BE2C (cell line): ENCODE data around the gene AGAP1.

Experiments used
- DNase-seq: peaks from one replicate; pipeline ENCODE4 v3.0.0-alpha.2; 2020
- H3K27me3 ChIP-seq: fragments of 250-450 bp; sonication (Bioruptor Pico); 2 replicates; pipeline ENCODE4 v1.5.1; 2020; ENCODE audit warnings: mild to moderate bottlenecking
- H3K36me3 ChIP-seq: fragments of 250-450 bp; sonication (Bioruptor Pico); 2 replicates; pipeline ENCODE4 v1.5.1; 2020; ENCODE audit warnings: mild to moderate bottlenecking
- H3K4me1 ChIP-seq: fragments of 250-450 bp; sonication (Bioruptor Pico); 2 replicates; pipeline ENCODE4 v1.5.1; 2020
- H3K4me3 ChIP-seq: 2 replicates; pipeline ENCODE4 v1.5.1; 2011; ENCODE audit warnings: low read depth, low read length
- H3K9me3 ChIP-seq: fragments of 250-450 bp; sonication (Bioruptor Pico); 2 replicates; pipeline ENCODE4 v1.5.1; 2020
- CTCF ChIP-seq: IDR thresholded peaks from 2 replicates; pipeline ENCODE4 v1.5.1; 2012; ENCODE audit warnings: mild to moderate bottlenecking, low read depth, low read length

AGAP1 gene

GRCh38 chr2:235966396-235966795, 472.6 kb downstream of the AGAP1 start:
- no peak for DNase-seq
- H3K9me3 ChIP-seq = no peaks in the 10 kb centered on the region
- no peaks in the 10 kb centered on the region for H3K36me3 ChIP-seq
- H3K27me3 ChIP-seq = no peaks in the 10 kb centered on the region
- no peaks in the 10 kb centered on the region for H3K4me1 ChIP-seq
- H3K4me3 ChIP-seq = no peak overlapping the region
- TF ChIP-seq CTCF = peak; percentile 15; the same call in 1 of the 2 replicates

- Histone ChIP-seq H3K4me1 (no peaks in the 10 kb centered on the region), H3K9me3 (no peaks in the 10 kb centered on the region), H3K36me3 (no peaks in the 10 kb centered on the region), H3K27me3 (no peaks in the 10 kb centered on the region), H3K4me3 (no peak overlapping the region)
- no peak for TF ChIP-seq CTCF
- no peak for DNase-seq
Measured at GRCh38 chr2:235966932-235967757, 473.3 kb downstream of the AGAP1 start.

GRCh38 chr2:235968155-235968554, 474.3 kb downstream of the AGAP1 start:
- Histone ChIP-seq H3K4me1 (no peaks in the 10 kb centered on the region), H3K9me3 (no peaks in the 10 kb centered on the region), H3K36me3 (no peaks in the 10 kb centered on the region), H3K27me3 (no peaks in the 10 kb centered on the region), H3K4me3 (no peak overlapping the region)
- TF ChIP-seq CTCF = no peak
- no peak for DNase-seq

GRCh38 chr2:235968616-235969324, 474.9 kb downstream of the AGAP1 start:
- no peak for TF ChIP-seq CTCF
- no peak for DNase-seq

GRCh38 chr2:235970204-235971040, 476.6 kb downstream of the AGAP1 start:
- Histone ChIP-seq H3K27me3 (no peaks in the 10 kb centered on the region), H3K4me3 (no peak overlapping the region), H3K36me3 (no peaks in the 10 kb centered on the region), H3K9me3 (no peaks in the 10 kb centered on the region), H3K4me1 (no peaks in the 10 kb centered on the region)
- DNase-seq = no peak
- no peak for TF ChIP-seq CTCF

More at GRCh38 chr2:235968616-235969324, 474.9 kb downstream of the AGAP1 start:
- no peaks in the 10 kb centered on the region for H3K4me1 ChIP-seq
- H3K9me3 ChIP-seq = no peaks in the 10 kb centered on the region
- H3K4me3 ChIP-seq = no peak overlapping the region
- H3K36me3 ChIP-seq = no peaks in the 10 kb centered on the region
- H3K27me3 ChIP-seq = no peaks in the 10 kb centered on the region
